Stimulated activated CD8-positive, alpha-beta memory T cell treated with anti-CD3 and anti-CD28 coated beads, Interleukin-7, amount 100 ng/mL, for 48 hours (primary cell): Measurements from ENCODE around the gene RAB6B.

Experiments
- DNase-seq, 2 donors: peaks; one replicate each; pipeline ENCODE4 v3.0.0-alpha.2; 2020; ENCODE audit warnings: low read depth in 1 of 2; ENCODE audit errors: extremely low read depth in 1 of 2

RAB6B gene

DNA sequence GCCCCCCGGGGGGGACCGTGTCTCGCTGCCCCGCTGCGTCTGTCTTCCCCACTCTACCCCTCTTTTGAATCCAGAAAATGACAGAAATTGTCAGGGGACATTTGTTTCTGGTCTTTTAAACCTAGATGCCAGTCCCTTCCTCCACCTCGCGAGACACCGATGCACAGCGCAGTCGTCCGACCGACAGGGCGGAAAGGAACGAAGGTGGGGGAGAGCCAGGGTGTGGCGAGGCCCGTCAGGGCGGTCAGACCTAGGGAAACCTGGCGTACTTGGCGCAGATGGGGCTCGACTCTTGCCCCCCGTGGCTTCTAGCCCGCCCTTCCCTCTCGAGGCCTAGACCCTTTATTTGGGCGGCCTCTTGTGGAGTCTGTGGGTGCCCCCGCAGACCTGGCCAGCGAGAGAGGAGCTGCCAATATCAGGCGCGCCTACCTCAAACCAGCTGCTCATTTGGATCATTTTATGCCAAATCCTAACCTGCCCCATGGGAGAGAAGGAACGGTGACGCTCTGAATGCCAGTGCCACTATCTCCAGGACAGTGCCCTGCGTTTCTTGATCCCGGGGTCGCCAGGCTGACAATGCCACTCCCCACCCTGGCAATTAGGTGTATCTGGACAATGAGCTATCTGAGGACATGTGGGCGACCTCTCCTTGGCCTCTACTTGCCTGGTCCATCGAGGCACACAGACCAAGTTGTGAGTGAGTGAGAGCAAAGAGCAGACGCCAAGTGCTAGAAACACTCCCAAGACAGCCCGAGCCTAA, 500 bp upstream of the RAB6B start:
- DNase-seq = no peak

DNA sequence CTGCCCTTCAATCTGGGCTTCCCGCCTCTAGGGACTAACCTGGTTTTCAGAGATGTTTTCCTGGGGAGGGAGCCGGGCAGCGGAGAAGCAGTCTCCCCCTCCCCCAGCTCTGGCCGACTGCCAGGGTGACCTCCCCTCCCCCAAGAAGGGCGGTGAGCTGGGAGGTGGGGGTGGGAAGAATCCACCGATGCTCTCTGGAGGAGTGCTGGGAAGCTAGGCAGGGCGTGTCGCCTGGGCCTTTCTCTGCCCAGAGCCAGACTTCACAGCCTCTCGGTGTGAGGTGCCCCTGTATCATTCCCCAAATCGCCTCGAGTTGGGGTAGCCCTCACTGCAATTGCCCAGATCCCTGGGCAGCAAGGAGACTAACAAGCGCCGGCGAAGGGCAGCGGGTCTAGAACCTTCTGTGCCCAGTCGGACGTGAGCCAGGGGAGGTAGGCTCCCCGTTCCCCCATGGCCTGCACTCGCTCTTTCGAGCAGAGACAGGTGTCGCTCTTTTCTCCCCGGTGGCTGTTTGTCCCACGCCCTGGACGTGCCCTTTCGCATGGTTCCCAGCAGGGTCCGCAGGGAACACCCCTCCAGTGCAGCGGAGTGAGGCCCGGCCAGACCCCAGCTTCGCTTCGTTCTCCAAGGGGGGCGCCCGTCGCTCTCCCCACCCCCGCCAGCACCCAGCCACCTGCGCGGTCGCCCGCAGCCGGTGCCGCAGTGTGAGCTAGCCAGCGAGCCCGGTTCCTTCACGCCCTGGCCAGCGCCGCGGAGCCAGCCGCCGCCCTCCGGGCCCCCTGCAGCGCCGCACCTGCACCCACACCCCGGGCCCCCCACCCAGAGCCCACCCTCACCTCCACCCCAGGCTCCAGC, 1.1 kb downstream of the RAB6B start:
- DNase-seq = no peak

DNA sequence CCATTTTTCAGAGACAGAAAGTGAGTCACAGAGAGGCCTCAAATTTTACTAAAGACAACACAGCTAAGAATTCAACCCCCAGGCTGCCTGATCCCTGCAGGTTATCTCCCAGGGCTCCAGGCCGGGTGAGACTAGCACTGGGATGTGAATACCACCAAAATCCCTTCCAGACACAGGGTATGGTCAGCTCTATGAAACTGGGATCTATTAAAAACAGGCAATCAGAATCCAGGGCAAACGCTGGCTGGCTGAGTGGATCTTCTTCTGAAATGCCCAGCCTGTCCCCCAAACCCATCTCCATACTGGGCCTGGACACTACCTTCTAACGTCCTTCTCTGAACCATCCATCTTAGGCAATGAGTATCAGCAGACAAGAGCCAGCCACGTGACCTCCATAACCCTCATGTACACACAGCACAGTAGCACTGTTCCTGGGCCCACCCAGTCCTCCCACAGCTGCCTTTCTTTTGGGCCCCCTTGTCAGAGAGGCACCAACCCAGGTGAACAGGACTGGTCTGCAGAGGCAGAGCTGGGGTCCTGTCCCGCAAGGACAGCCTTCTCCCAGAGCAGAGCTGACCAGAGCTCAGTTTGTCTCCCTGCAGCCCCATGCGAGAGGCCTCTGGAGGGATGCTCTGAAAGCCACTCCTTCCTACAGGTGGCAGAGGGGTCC, 1.9 kb downstream of the RAB6B start:
- no peak for DNase-seq

GRCh38 chr3:133892541-133893231, 3.0 kb downstream of the RAB6B start:
- DNase-seq = no peak

DNA sequence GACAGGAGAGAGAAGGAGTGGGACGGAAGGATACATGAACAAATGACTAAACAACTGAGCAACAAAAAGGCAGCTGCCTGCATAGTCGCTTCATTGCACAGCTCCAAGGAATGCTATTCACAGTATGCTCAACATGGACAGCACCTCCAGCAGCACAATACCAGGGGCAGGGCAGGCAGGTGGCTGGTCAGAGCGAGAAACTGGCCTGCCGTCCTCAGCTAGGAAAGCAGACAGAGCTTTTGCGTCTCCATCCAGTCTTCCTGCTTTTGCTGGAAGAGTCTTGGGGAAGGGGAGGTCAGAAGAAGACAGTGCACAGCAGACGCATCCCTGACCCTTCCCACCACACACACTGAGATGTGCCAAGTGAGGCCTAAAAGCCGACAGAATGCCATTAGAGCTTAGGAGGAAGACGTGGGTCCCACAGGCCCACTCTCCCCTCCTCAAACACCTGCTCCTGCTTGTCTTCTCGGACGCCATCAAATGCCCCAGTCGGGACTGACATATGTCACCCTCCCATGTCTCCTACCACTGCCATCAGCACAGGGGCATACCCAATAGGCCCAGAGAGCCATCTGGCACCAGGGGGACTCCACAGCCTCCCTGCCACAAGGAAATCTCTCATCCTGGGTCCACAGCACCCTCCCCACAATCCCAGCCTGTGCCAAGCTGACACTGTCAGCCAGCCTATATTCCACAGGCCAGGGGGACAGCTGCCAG, 3.9 kb downstream of the RAB6B start:
- no peak for DNase-seq

DNA sequence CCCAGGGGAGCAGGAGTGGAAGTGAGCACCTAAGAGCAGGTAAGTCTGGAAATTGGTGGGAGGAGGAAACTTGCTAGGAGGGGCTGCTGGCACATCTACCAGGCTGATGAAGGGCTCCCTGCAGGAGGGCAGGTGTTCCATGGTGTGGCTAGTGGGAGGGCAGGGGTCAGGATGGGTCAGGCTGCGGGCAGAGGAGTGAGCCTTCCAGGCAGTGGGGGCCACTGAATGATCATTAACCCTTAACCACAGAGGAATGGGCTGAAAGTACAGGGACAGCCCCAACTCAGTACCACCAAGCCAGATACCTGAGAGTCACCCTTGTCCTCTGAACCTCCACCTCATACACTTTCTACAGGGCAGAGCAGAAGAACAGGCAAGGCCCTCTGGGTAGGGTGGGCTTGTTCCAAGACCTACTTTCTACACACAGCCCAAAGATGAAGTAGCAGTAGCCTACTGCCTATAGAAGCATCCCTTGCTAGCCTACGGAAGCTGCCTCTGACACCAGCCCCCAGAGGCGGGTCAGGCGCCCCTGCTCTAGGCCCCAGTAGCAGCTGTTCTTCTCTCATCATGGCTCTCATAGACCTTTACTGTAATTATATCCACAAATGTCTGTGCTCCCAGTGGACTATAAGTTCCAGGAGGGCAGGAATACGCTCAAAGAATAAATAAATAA, 4.6 kb downstream of the RAB6B start:
- no peak for DNase-seq

DNA sequence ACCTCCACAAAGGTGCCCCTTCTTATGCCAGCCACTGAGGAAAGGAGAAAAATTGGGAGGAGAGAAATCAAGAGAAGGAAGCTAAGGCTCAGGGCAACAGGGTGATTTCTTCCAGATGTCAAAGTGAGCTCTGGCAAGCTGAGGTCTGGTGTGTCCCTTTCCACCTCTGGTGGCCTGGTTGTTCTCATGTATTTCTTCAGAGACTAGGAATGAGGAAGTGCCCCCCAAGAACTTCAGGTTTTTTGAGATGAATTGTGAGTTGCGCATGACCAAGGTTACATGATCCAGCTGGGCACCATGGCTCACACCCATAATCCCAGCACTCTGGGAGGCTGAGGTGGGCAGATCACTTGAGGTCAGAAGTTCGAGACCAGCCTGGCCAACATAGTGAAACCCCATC, 5.6 kb downstream of the RAB6B start:
- DNase-seq = no peak

GRCh38 chr3:133888726-133889340, 6.8 kb downstream of the RAB6B start:
- no peak for DNase-seq

DNA sequence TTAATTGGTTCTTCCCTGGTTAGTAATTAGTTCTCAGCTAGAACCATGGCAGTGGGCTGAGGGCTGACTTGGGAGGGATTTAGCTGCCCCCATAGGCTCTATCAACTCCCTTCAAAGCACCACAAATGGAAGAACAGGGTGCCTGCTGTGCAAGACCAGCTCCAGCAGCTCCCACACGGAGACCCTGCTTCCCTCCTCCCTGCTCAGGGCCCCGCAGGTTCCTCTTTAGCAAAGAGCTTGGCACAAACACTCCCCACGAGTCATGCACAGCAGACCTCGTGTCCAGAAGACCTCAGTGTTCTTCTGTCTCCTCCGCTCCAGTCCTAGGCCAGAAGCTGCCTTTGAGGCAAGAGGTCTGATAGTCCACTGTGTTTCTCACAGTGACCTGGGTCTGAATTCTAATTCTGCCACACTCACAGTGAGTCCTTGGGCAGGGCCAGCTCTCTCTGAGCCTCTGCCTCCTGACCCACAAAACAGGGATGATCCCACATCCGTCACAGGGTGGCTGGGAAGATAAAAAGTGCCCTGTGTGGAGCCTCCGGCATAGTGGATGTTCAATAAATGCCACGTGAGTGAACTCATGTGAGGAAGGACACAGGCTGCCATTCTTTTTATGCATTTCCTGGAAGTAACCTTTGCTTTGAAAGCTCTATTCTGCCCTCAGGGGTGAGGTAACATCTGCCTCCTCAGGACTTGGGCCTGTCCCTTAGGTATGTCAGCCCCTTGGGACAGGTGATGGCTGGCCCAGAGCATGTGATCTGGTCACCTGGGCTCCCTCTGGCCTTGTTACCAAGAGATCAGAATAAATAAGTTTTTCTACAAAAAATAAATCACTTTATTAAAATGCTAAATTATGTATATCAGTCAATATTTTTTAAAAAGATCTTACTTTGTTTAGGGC, 7.6 kb downstream of the RAB6B start:
- no peak for DNase-seq

- no peak for DNase-seq
Measured at GRCh38 chr3:133887074-133887802, 8.4 kb downstream of the RAB6B start.

DNA sequence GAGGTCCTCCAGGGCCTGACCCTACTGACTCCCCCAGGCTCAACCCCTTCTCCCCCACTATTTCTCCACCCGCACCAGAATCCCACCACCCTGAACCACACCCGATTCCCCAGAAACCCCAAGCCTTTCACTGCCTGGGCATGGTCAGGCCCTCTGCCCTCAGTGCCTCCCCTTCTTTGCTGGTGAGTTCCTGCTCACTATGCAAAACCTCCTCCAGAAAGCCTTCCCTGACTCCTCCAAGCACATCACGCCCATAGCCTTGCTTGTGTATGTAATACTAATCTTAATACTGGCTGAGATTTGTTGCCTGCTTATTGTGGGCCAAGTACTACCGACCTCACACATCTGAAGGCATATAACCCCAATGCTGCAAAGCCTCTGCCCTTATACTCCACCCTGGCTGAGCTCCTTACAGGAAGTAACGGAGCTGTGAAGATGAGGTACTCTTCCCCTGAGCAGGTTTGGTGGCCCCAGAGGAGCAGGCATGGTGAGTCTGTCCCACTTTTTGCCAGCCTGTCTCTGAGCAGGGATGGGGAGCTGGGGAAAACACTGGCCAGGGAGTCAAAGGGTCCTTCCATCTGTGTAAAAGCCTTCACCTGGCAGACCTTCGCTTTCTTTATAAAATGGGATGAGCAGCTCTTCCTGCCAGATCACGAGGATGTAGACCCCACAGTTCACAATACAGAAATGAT, 9.5 kb downstream of the RAB6B start:
- no peak for DNase-seq

- DNase-seq = no peak
Measured at GRCh38 chr3:133884887-133885711, 10.6 kb downstream of the RAB6B start.

GRCh38 chr3:133884054-133884886, 11.4 kb downstream of the RAB6B start:
- DNase-seq = no peak

- no peak for DNase-seq
Measured at GRCh38 chr3:133883641-133884040, 12.0 kb downstream of the RAB6B start.

GRCh38 chr3:133882986-133883586, 12.6 kb downstream of the RAB6B start:
- no peak for DNase-seq
